Ishikawa (cell line): ENCODE data around the gene OTUD5.

Experiments used
- CREB1 ChIP-seq: IDR thresholded peaks from 2 replicates; pipeline ENCODE4 v1.6.1; 2012; ENCODE audit warnings: low read depth
- TEAD4 ChIP-seq: IDR thresholded peaks from 2 replicates; pipeline ENCODE4 v1.6.1; 2012
- TF ChIP-seq, protein P1 (sequence below): IDR thresholded peaks from 2 replicates; pipeline ENCODE4 v1.6.1; 2012; ENCODE audit warnings: low read depth, mild to moderate bottlenecking

DNA sequence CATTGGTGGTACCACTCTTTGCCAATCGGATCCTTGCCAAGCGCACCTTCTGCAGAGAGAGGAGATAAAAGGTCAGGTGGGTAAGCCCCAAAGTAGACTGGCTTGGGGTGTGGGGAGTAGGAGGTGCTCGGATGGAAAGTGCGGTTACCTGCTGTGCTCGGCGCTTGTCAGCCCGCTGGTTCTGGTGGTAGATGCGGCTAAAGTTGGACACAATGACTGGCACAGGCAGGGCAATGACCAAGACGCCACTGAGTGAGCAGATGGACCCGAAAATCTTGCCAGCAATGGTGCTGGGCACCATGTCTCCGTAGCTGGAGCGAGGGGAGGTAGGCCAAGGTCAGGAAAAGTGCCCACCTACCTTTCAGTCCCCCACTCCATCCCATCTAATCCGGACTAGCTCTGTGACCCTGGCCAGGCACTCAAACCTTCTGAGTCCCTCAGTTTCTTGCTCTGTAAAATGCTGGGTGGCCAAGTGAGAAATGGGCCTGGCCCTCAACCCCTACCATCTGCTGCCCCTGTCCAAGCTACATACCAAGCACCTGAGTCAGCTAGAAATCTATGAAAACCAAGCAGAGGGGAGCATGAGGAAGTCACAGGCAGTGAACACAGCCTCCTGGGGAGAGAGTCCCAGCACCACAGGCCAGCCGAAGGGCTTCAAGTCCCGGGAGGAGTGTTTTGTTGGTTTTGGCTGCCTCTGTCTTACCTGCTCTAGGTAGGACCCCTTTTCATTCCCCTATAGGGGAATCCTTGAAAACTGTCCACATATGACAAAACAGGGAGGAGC lies 9.6 kb upstream of the OTUD5 start:
- TF ChIP-seq, protein P1, sequence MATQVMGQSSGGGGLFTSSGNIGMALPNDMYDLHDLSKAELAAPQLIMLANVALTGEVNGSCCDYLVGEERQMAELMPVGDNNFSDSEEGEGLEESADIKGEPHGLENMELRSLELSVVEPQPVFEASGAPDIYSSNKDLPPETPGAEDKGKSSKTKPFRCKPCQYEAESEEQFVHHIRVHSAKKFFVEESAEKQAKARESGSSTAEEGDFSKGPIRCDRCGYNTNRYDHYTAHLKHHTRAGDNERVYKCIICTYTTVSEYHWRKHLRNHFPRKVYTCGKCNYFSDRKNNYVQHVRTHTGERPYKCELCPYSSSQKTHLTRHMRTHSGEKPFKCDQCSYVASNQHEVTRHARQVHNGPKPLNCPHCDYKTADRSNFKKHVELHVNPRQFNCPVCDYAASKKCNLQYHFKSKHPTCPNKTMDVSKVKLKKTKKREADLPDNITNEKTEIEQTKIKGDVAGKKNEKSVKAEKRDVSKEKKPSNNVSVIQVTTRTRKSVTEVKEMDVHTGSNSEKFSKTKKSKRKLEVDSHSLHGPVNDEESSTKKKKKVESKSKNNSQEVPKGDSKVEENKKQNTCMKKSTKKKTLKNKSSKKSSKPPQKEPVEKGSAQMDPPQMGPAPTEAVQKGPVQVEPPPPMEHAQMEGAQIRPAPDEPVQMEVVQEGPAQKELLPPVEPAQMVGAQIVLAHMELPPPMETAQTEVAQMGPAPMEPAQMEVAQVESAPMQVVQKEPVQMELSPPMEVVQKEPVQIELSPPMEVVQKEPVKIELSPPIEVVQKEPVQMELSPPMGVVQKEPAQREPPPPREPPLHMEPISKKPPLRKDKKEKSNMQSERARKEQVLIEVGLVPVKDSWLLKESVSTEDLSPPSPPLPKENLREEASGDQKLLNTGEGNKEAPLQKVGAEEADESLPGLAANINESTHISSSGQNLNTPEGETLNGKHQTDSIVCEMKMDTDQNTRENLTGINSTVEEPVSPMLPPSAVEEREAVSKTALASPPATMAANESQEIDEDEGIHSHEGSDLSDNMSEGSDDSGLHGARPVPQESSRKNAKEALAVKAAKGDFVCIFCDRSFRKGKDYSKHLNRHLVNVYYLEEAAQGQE, result no peak
- 0 out of 2 replicates have a peak, but pooled peaks have one; percentile 14 for TF ChIP-seq TEAD4
- TF ChIP-seq CREB1, result no peak
